ENCODE results near the gene FOXP1. TPM values are rescaled to one million over a fixed set of nuclear protein-coding genes. Genes with fewer than 3 reads are reported as not detected.

The FOXP1 gene
- total RNA-seq, 4 donors from 2014 or later, result 181 to 225 (median 205) TPM

DNA sequence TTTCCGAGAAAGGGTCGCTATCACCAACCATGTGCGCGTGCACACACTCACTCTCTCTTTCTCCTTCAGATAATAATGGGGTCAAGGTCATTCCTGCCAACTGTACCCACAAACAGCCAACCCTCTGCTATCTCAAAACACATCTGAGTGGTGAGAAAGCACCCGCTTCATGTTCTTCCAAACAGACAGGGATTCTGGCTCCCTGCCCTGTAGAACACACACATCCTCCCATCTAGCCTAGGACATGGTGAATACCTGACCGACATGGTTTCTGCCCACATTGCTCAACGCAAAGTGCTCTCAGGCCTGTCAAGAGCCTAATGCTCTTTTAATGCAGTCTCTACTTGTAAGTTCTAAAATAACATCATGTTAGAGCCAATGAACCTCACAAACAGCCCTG is 302.2 kb downstream of the FOXP1 start:
- H3K27ac ChIP-seq (replicated peaks in 1 of 4), result no peak overlapping the region
- TF ChIP-seq EP300 (IDR thresholded peaks at IDR 0.05) (no peak), POLR2AphosphoS5 (IDR thresholded peaks at IDR 0.05) (no peak), POLR2A (IDR thresholded peaks at IDR 0.05; ENCODE audit: low read depth) (no peak)
- TF ChIP-seq, protein P1, sequence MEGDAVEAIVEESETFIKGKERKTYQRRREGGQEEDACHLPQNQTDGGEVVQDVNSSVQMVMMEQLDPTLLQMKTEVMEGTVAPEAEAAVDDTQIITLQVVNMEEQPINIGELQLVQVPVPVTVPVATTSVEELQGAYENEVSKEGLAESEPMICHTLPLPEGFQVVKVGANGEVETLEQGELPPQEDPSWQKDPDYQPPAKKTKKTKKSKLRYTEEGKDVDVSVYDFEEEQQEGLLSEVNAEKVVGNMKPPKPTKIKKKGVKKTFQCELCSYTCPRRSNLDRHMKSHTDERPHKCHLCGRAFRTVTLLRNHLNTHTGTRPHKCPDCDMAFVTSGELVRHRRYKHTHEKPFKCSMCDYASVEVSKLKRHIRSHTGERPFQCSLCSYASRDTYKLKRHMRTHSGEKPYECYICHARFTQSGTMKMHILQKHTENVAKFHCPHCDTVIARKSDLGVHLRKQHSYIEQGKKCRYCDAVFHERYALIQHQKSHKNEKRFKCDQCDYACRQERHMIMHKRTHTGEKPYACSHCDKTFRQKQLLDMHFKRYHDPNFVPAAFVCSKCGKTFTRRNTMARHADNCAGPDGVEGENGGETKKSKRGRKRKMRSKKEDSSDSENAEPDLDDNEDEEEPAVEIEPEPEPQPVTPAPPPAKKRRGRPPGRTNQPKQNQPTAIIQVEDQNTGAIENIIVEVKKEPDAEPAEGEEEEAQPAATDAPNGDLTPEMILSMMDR (IDR thresholded peaks at IDR 0.05), result no peak
- no peaks in the 10 kb centered on the region for H3K36me3 ChIP-seq
- H3K4me1 ChIP-seq, result peaks cover 0 to 12% (median 9%) of the 10 kb centered on the region in 4 donors
- H3K9me3 ChIP-seq, result no peaks in the 10 kb centered on the region
- no peak for DNase-seq (ENCODE audit: extremely low spot score)
- no peaks in the 10 kb centered on the region for H3K27me3 ChIP-seq
- H3K4me3 ChIP-seq, result no peak overlapping the region
- WGBS, result 93% methylated on average over 7 of the region's 7 CpGs
- intact Hi-C loops (cut with DNase I), result no loop called here

DNA sequence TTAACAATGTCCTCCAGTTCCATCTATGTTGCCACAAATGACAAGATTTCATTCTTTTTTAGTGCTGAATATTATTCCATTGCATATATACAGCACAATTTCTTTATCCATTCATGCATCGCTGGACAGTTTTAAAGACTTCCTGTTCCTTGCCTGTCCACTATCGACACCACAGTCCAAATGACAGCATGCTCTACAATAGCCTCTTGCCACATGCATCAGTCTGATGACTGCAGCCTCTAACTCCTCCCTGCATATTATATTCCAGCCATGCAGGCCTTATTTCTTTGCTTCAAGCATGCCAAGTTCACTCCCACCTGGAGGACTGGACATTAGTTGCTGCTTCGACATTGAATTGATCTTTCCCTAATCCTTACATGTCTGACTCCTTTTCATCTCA is 306.2 kb downstream of the FOXP1 start:
- TF ChIP-seq EP300 (IDR thresholded peaks at IDR 0.05) (no peak), POLR2AphosphoS5 (IDR thresholded peaks at IDR 0.05) (no peak)
- peaks cover 0 to 16% (median 3%) of the 10 kb centered on the region in 4 donors for H3K4me1 ChIP-seq
- intact Hi-C loops (cut with DNase I), result no loop called here

DNA sequence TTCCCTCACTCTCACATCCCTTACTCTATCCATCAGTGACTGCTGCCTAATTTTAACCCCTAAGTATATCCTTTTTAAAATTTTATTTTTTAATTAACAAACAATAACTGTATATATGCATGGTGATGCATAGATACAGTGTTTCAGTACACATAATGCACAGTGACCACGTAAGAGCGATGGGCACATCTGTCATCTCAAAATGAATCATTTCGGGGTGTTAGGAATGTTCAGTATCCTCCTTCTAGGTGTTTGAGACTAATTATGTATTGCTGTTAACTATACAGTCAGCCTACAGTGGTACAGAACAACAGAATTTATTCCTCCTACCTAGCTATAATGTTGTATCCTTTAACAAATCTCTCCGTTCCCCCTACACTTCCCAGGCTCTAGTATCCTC is 307.0 kb downstream of the FOXP1 start:
- WGBS, result 94% methylated on average over 4 of the region's 4 CpGs
- no peaks in the 10 kb centered on the region for H3K36me3 ChIP-seq
- H3K27ac ChIP-seq (replicated peaks in 1 of 4), result no peak overlapping the region
- no peaks in the 10 kb centered on the region for H3K27me3 ChIP-seq
- no peaks in the 10 kb centered on the region for H3K9me3 ChIP-seq
- peaks cover 0 to 24% (median 3%) of the 10 kb centered on the region in 4 donors for H3K4me1 ChIP-seq
- TF ChIP-seq, protein P1 (IDR thresholded peaks at IDR 0.05), result no peak
- TF ChIP-seq POLR2A (IDR thresholded peaks at IDR 0.05; ENCODE audit: low read depth) (no peak), POLR2AphosphoS5 (IDR thresholded peaks at IDR 0.05) (no peak), EP300 (IDR thresholded peaks at IDR 0.05) (no peak)
- DNase-seq (ENCODE audit: extremely low spot score), result no peak
- intact Hi-C loops (cut with DNase I), result no loop called here
- H3K4me3 ChIP-seq, result no peak overlapping the region

More for the DNA sequence above, 306.2 kb downstream of the FOXP1 start:
- H3K4me3 ChIP-seq, result no peak overlapping the region
- H3K36me3 ChIP-seq, result no peaks in the 10 kb centered on the region
- WGBS, result 87% methylated on average over 3 of the region's 3 CpGs
- no peaks in the 10 kb centered on the region for H3K27me3 ChIP-seq
- H3K9me3 ChIP-seq, result no peaks in the 10 kb centered on the region
- no peak for DNase-seq (ENCODE audit: extremely low spot score)
- H3K27ac ChIP-seq (replicated peaks in 1 of 4), result no peak overlapping the region

DNA sequence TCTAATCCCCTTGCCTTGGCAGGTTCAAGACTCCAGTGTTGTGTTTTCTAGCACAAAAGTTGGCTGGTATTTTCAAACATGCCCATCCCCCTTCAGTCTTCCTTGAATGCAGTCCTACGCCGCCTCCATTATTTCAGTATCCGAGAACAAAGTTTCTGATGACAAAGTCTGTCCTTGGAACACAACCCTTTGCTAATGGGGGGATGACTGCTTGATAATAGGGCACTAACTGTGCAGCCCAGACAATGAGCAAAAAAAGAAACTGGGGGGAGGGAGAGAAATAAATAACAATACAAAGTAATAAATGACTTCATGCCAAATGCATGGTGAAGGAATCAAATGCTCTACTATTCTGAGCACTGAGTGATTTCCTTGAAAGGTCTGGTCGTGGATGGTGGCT is 310.1 kb downstream of the FOXP1 start:
- Histone ChIP-seq H3K9me3 (no peaks in the 10 kb centered on the region), H3K27me3 (no peaks in the 10 kb centered on the region), H3K4me3 (no peak overlapping the region), H3K4me1 (peaks cover 0 to 55% (median 14%) of the 10 kb centered on the region in 4 donors), H3K27ac (replicated peaks in 1 of 4) (no peak overlapping the region), H3K36me3 (no peaks in the 10 kb centered on the region)
- intact Hi-C loops (cut with DNase I), result no loop called here
- WGBS, result 99% methylated on average over 4 of the region's 4 CpGs
- TF ChIP-seq EP300 (IDR thresholded peaks at IDR 0.05) (no peak), POLR2A (IDR thresholded peaks at IDR 0.05; ENCODE audit: low read depth) (no peak), POLR2AphosphoS5 (IDR thresholded peaks at IDR 0.05) (no peak)
- TF ChIP-seq, protein P1 (IDR thresholded peaks at IDR 0.05), result no peak
- no peak for DNase-seq (ENCODE audit: extremely low spot score)

DNA sequence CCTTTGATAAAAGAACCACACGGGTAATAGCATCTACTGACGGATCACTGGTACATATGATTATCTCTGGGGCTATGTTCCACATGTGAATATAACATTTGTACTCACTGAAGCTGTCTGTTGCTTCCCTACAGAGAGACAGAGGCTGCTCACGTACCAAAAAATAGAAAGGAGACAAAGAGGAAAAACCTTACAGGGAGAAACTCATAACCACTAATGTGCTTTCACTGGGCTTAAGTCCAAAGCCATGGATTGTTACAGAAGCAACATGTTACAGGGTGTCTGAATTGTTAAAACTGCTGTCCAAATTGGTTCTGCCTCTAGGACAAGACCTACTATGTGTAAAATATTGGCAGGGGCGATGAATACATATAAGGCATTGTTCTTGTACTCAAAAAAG is 311.9 kb downstream of the FOXP1 start:
- DNase-seq (ENCODE audit: extremely low spot score), result no peak
- TF ChIP-seq EP300 (IDR thresholded peaks at IDR 0.05) (no peak), POLR2A (IDR thresholded peaks at IDR 0.05; ENCODE audit: low read depth) (no peak), POLR2AphosphoS5 (IDR thresholded peaks at IDR 0.05) (no peak)
- TF ChIP-seq, protein P1 (IDR thresholded peaks at IDR 0.05), result no peak
- intact Hi-C loops (cut with DNase I), result no loop called here
- H3K36me3 ChIP-seq, result no peaks in the 10 kb centered on the region
- no peaks in the 10 kb centered on the region for H3K27me3 ChIP-seq
- no peaks in the 10 kb centered on the region for H3K9me3 ChIP-seq
- H3K4me1 ChIP-seq, result peaks cover 0 to 47% (median 11%) of the 10 kb centered on the region in 4 donors
- H3K27ac ChIP-seq (replicated peaks in 1 of 4), result peak overlapping the region in 2 of 4 donors; percentile 34 to 53
- H3K4me3 ChIP-seq, result no peak overlapping the region
- WGBS, result 50% methylated on average over 4 of the region's 4 CpGs

All from esophagus muscularis mucosa (tissue), 4 donors.